Measurements from ENCODE around the gene C1QTNF6.

GRCh38 chr22:37154925-37155712 lies 32.9 kb downstream of the C1QTNF6 start:
- TF ChIP-seq EZH2 (IDR thresholded peaks at IDR 0.05; ENCODE audit: borderline replicate concordance, low read depth, low read length, poor library complexity, severe bottlenecking) = no peak
- no peak for TF ChIP-seq CTCF (conservative IDR thresholded peaks at IDR 0.05; ENCODE audit: low read depth, low read length)

All from A673 (cell line).